T1000 (cell line): ENCODE data around the gene GAMT.

ENCODE experiments used
- DNase-seq: peaks from one replicate; lab custom pipeline; 2025; ENCODE audit warnings: mixed read lengths; lab: John Stamatoyannopoulos, UW

GAMT gene

DNA sequence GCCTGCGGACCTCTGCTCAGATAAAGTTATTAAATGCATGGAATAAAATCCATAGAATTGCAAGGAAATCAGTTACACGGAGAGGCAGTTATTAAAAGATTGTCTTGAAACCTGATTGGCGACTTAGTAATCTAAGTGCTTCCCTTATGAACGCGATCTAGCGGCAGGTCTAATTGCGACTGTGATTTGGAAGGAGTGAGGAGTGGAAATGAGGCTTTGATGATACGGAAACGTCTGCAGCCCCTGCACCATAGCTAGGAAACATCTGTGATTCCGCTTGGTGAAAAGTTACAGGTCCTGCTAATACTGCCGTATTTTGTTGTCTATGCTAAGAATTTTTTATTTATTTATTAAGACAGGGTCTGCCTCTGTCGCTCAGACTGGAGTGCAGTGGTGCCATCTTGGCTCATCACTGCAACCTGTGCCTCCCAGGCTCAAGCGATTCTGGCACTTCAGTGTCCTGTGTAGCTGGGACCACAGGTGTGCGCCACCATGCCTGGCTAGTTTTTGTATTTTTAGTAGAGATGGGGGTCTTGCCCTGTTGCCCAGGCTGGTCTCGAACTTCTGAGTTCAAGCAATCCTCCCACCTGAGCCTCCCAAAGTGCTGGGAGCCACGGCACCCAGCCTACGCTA lies 16.7 kb downstream of the GAMT start:
- no peak for DNase-seq

DNA sequence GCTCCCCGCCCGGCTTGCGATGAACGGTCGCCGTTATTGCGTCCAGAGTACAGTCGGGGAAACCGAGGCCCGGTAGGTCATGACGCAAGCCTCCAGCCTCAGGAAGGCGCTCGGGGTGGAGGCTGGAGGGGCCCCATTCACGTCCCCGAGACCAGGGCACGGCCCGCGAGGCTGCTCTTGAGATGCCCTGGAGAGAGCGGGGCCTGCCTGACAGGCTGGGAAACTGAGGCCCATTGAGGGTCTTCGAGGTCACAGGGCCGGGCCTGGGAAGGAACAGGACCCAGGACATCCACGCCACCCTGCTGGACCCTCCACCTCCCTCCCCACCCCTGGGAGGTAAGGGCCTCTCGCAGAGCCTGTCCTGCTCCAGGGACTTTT lies 17.3 kb downstream of the GAMT start:
- DNase-seq = no peak

DNA sequence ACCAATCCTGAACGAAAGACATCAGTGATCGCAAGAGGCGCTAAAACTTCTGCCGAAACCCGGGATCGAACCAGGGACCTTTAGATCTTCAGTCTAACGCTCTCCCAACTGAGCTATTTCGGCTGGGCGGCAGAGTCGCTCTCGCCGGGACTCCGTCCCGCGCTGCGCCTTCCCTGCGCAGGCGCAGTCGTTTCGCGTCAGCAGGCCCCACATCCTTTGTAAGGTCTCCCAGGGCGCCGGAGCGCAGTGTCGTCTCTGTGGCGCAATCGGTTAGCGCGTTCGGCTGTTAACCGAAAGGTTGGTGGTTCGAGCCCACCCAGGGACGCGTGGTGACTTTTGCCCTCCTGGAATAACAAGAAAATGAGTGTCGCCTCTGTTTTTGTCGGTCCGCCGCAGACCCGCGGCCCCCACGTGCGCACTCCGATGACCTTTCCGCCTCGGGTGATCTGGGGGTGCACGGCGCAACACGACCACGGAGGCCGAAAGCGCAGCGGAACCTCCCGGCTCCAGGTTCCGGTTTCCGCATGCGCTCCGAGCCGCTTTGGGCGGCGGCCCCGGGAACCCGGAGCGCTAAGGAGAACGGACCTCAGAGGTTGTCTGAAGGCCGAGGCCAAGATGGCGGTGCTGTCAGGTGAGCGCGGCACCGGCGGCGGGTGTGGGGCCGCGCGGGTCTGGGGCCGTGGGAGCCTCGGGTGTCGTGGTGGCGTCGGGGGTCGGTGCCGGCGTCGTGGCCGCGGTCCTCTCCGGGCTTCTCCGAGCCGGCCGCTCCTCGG lies 17.8 kb downstream of the GAMT start, which contains the start of gene NDUFS7:
Gene NDUFS7, plus strand, starts transcription at position 596 of the 773 bp plus-strand sequence. Its CDS starts 20 bp downstream, at position 616.
- DNase-seq = peak; percentile 98

GRCh38 chr19:1383017-1383311 lies 18.4 kb downstream of the GAMT start:
- no peak for DNase-seq

DNA sequence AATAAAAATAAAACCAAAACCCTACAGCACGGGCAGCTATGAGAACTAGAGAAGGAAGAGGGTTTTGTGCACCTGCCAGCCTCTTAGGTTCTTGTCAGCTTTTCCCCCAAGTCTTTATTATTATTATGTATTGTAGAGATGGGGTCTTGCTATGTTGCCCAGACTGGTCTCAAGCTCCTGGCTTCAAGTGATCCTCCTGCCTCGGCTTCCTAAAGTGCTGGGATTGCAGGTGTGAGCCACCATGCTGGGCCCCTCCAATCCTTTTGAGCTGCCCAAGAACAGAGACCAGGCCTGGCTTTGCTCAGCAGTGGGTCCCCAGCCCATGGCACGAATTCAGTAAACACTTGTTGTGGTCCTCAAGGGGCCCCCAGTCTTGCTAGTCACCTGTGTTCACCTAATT lies 19.1 kb downstream of the GAMT start:
- no peak for DNase-seq

DNA sequence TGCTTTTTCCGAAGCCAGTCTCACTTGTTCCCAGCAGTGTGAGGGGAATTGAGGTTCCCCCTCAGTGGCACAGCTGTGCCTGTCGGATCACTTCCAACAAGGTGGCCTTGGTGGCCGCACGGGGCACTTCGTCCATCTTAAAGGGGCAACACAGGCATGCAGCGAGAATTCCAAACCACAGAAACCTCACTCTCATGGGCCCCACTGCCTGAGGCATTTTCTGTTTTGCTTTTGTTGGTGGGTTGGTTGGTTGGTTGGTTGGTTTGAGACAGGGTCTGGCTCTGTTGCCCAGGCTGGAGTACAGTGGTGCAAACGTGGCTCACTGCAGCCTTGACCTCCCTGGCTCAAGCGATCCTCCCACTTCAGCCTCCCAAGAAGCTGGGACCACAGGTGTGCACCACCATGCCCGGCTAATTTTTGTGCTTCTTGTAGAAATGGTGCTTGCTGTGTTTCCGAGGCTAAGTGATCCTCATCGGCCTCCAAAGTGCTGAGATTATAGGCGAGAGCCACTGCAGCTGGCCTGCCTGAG lies 21.3 kb downstream of the GAMT start:
- no peak for DNase-seq

GRCh38 chr19:1379126-1379905 lies 22.0 kb downstream of the GAMT start:
- DNase-seq = no peak

DNA sequence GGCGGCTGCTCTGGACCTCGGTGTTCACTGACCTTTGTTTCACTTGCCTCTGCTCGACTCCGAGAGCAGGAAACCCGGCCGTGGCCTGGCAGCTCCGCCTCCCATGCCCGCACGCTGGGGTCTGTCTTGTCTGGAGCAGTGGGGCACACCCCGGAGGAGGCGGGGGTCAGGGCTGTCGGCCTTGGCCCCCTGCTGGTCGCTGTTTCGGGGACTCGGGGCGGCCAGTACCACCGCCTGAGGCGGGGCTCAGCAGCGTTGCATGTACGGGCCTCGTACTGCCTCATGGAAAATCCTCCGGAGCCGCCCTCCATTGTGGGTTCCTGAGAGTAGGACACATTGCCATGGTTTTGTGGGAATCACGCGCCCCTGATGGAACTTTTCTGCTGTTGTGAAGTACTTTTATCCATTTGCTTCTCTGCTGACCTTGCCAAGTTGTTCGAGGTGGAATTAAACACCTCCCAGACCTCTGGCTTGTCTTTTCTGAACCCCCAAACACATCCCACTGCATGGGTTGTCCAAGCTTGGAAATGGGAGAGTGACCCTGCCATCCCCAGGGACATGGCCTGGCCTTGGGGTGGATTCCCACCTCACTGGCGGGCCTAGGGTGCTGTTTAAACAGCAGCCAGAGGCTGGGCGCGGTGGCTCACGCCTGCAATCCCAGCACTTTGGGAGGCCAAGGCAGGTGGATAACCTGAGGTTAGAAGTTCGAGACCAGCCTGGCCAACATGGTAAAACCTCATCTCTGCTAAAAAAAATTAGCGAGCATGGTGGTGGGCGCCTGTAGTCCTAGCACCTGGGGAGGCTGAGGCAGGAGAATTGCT lies 23.2 kb downstream of the GAMT start:
- no peak for DNase-seq

- no peak for DNase-seq
These were observed 24.0 kb downstream of the GAMT start for GRCh38 chr19:1377176-1377964.

DNA sequence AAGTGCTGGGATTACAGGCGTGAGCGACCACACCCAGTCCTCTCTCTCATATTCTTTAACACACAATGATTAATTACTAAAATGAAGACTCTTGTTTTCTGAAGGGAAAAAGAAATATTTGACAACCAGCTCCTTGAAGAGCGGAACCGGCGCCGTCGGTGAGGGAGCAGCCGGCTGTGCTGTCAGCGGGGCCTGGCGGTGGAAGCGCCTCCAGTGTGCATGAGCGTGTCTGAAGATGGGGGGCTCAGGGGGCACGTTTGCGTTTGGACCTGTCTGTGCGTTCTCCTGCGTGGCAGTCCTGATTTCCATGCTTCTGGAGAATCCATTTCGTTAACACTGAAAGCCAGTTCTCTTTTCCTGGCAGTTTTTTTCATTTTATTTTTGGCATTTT lies 24.9 kb downstream of the GAMT start:
- no peak for DNase-seq

GRCh38 chr19:1374250-1374577 lies 27.1 kb downstream of the GAMT start:
- DNase-seq = no peak

- DNase-seq = no peak
These were observed 27.6 kb downstream of the GAMT start for GRCh38 chr19:1373534-1374249.

DNA sequence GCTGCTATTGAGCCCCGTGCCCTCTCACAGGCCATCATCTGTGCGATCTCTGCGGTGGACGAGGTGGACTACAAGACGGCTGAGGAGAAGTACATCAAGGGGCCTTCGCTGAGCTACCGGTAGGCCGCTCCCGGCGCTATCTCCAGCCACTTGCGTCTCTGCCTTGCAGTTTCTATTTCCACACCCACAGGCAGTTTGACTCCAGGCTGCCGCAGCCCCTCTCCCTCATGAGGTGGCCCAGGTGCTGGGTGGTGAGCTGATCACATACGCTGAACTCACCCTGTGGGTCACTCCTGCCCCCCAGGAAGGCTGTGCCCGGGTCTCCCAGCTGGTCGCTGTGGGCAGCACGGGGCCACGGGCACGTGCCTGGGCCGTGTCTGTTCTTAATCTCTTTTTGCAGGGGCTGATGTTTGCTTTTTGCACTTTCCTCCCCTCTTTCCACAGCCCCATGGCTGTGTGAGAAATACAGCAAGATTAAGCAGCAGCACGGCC lies 28.3 kb downstream of the GAMT start:
- no peak for DNase-seq

DNA sequence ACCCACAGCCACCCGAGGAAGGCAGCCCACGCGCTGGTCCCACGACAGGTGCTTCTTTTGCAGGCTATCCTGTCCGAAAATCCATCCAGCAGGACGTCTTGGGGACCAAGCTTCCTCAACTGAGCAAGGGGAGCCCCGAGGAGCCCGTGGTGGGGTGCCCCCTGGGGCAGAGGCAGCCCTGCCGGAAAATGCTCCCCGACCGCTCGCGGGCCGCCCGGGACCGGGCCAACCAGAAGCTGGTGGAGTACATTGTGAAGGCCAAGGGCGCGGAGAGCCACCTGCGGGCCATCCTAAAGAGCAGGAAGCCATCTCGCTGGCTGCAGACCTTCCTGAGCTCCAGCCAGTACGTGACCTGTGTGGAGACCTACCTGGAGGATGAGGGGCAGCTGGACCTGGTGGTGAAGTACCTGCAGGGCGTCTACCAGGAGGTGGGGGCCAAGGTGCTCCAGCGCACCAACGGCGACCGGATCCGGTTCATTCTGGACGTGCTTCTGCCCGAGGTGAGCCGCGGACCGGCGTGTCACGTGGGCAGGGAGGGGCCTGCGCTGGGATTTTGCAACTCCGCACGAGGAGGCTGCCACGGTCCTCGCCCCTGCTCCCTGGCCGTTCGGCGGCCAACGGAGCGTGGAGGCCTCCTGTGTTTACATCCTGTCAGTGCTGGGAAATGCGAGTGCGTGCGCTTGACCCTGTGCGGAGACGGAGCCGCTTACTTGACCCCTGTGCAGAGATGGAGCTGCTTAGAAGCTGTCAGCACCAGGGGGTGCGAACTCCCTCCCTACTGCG lies 30.6 kb downstream of the GAMT start:
- DNase-seq = no peak

DNA sequence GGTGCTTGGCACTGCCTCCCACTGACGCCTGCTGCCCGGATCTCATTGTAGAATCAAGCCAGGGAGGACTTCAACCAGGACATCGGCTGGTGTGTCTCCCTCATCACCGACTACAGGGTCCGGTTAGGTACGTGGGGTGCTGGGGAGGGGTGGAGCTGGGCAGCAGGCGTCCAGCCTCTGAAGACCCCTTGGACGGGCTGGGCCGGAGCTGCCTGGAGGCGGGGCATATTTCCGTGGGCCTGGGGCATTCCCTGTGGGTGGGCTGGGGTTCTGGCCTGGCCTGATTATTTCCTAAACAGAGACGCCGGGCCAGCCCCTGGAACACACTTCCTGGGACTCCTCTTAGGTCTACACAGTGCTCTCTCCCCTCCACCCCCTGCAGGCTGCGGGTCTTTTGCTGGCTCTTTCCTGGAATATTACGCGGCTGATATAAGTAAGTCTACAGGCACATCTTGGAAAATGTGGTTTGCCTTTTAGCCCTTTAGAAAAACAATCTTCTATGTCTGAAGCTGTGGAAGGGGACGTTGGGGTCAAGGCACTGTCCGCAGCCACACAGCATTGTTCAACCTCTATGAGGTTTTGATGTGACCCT lies 32.0 kb downstream of the GAMT start:
- DNase-seq = no peak

DNA sequence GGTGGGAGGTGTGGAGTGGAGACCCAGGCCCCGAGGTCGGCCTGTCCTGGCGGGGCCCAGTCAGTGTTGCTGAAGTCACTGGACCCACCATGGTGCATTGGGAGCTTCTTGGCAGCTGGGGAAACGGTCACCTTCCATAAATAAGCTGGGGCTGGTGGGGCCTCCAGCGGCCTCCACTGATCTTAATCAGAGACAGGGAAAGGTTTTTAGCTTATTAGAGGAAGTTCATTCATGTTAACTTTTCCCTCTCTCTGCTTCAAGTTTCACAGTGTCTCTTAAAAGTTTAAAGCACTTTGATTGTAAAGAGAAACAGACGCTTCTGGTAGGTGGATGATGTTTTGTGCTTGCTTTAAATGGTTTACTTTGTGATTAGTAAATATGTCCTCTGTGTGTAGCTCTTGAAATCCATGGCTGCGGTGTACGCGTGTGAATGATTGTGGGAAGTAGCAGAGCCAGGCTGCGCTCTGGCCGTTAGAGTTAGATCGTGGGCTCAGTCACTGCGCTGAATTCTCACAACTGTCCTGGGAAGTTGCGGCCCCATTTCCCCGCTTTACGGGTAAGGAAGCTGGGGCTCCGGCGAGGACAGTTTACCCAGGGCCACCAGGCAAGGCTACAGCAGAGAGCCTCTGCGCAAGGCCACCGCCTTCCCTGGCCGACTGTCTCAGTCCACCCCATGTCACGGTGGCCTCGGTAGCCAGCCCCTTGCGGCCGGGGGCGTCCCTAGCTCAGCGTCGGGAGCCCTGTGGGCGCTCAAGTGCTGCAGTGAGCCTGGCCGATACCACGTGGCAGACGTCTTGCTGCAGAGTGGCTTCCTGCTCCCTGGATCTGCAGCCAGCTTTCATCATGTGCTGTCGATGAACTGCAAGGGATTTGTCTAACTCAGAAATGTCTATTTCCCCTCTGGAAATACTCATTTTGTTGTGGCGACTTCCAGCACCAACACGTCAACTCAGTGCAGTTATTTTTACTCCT lies 34.2 kb downstream of the GAMT start:
- DNase-seq = no peak

DNA sequence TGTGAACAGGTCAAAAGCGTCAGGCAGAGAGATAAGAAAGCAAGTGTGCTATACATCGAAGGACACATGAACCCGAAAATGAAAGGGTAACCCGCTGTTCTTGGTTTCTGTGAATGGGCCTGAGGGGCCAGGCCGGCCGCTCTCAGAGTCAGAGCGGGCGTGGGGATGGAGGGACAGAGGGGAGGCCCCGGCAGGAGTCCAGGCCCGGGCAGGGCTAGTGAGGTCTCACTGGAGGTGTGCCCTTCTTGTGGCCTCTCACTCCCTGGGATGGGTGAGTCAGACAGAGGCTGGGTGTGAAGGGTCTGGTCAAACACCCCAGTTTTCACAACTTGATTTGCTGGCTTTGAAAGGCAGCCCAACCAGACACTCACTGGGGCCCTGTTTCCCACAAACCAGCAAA lies 35.0 kb downstream of the GAMT start:
- no peak for DNase-seq
